ENCODE measurements around the gene CNTN4. TPM values are rescaled to one million over a fixed set of nuclear protein-coding genes. Genes with fewer than 3 reads are reported as not detected.

CNTN4 gene
- polyA plus RNA-seq, 1 experiment = not detected

DNA sequence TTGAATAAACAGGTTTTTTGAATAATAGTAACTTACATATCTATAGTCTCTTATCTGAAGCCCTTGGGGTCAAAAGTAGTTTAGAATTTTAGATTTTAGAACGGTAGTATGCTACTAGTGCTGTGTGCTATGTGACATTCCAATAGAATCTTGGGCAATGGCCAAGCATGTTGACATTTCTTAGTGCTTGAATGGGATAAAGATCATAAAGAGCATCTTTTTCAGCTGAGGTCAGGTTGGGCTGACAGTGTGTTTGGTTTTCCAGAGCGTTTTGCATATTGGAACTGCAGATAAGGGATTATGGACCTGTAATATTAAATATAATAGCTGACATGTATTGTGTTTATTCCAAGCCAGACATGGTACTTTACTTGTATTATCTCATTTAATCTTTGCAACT is 32.1 kb downstream of the CNTN4 start:
- DNase-seq (ENCODE audit: low read depth) = no peak
- ChIA-PET POLR2A (no interaction called here), CTCF (no interaction called here)
- no peaks in the 10 kb centered on the region for H3K36me3 ChIP-seq (ENCODE audit: control insufficient read depth, insufficient read depth, low read length)
- H3K4me3 ChIP-seq (ENCODE audit: low read depth, low read length) = no peak overlapping the region
- no peaks in the 10 kb centered on the region for H3K27me3 ChIP-seq (ENCODE audit: control insufficient read depth, insufficient read depth, low read length)
- TF ChIP-seq, protein P1, sequence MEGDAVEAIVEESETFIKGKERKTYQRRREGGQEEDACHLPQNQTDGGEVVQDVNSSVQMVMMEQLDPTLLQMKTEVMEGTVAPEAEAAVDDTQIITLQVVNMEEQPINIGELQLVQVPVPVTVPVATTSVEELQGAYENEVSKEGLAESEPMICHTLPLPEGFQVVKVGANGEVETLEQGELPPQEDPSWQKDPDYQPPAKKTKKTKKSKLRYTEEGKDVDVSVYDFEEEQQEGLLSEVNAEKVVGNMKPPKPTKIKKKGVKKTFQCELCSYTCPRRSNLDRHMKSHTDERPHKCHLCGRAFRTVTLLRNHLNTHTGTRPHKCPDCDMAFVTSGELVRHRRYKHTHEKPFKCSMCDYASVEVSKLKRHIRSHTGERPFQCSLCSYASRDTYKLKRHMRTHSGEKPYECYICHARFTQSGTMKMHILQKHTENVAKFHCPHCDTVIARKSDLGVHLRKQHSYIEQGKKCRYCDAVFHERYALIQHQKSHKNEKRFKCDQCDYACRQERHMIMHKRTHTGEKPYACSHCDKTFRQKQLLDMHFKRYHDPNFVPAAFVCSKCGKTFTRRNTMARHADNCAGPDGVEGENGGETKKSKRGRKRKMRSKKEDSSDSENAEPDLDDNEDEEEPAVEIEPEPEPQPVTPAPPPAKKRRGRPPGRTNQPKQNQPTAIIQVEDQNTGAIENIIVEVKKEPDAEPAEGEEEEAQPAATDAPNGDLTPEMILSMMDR (IDR thresholded peaks at IDR 0.05; ENCODE audit: insufficient read depth, low read depth, low read length) = no peak

DNA sequence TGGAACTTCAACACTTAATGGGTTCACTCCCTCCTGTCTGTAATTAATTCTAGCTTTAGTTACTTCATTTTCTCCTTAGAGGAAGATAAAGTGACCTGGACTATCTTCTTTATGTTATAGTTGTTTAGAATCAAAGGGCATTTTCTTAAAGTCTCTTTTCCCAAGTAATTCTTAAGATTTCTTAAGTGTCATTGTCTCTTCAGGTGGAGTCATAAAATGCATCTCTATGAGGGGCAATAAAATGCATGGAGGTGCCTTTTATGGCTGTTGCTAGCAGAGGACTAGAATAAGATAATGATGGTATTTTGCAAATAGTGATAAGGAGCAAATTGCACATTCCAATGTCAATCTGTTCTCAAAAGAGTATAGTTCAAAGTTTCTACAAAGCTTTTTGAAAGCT is 34.5 kb downstream of the CNTN4 start:
- ChIA-PET CTCF (no interaction called here), POLR2A (no interaction called here)
- H3K27me3 ChIP-seq (ENCODE audit: control insufficient read depth, insufficient read depth, low read length) = no peaks in the 10 kb centered on the region
- TF ChIP-seq, protein P1 (IDR thresholded peaks at IDR 0.05; ENCODE audit: insufficient read depth, low read depth, low read length) = no peak
- no peaks in the 10 kb centered on the region for H3K36me3 ChIP-seq (ENCODE audit: control insufficient read depth, insufficient read depth, low read length)
- no peak overlapping the region for H3K4me3 ChIP-seq (ENCODE audit: low read depth, low read length)
- no peak for DNase-seq (ENCODE audit: low read depth)

DNA sequence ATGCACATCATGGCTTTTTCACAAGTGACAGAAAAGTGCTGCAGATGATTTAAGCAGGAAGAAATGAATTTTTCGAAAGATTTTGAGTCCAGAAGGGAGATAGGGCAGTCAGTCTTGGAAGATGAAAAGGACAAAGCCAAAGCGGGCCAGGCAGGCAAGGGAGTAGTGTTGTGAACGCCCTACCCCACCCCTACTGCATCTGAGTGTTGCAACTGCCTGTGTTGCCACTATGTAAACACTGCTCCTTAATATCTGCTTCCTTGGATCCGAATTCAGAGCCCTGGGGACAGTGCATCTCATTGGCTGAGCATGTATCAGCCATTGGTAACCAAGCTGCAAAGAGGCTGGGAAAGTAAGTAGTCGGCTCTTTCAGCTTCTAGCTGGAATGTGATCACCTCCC is 39.0 kb downstream of the CNTN4 start:
- POLR2A ChIA-PET = no interaction called here
- CTCF ChIA-PET = no interaction called here
- Histone ChIP-seq H3K4me3 (ENCODE audit: low read depth, low read length) (no peak overlapping the region), H3K36me3 (ENCODE audit: control insufficient read depth, insufficient read depth, low read length) (no peaks in the 10 kb centered on the region), H3K27me3 (ENCODE audit: control insufficient read depth, insufficient read depth, low read length) (no peaks in the 10 kb centered on the region)
- TF ChIP-seq, protein P1 (IDR thresholded peaks at IDR 0.05; ENCODE audit: insufficient read depth, low read depth, low read length) = no peak
- no peak for DNase-seq (ENCODE audit: low read depth)

DNA sequence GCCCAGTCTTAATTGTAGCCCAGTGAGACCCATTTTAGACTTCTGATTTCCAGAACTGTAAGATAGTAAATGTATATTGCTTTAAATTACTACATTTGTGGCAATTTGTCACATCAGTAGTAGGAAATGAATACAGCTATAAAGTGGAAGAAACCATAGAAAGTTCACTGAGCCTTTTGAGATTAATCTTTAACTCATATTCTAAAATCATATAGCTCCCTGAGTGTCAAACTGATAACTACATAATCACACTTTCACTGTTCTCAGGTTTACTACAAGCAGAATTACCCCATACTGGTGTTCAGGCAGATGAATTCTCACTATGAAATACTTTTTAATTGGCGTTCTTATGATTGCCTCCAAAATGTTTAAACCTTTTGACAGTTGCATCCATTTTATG is 42.8 kb downstream of the CNTN4 start:
- TF ChIP-seq, protein P1 (IDR thresholded peaks at IDR 0.05; ENCODE audit: insufficient read depth, low read depth, low read length) = no peak
- POLR2A ChIA-PET = no interaction called here

DNA sequence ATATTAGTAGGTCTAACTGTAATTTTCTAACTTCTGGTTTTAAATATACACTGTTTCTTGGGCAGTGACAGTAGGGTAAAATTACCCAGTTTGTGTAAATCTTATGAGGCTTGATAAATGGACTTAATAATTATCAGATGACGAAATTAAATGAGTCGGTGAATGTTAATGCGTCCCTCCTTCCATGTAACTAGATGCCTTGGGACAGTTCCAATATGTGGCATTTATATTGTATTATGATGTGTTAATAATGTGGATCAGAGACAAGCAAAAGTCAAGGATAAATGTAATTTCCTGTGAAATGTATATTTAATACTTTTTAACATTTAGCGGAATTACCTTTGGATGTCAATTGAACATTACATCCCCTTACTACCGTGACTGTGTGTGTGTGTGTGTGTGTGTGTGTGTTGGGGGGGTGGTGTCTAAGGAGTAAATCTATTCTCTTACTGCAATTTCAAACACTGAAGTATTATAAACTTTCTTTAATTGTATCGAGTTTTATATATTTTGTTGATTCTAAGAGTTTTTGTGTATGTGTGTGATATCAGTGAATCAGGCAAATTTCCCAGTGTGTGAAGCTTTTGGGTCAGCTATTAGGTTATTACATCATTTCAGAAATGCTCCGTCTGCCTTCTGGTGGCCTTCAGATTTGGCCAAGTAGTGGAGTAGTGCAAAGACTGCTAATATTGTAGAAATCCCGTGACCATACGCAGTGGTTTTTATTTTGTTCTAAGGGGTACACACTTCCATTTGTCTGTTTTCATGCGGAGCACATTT is 50.1 kb downstream of the CNTN4 start:
- H3K36me3 ChIP-seq (ENCODE audit: control insufficient read depth, insufficient read depth, low read length) = no peaks in the 10 kb centered on the region
- no peak for DNase-seq (ENCODE audit: low read depth)
- no peak overlapping the region for H3K4me3 ChIP-seq (ENCODE audit: low read depth, low read length)
- ChIA-PET CTCF (no interaction called here), POLR2A (no interaction called here)
- TF ChIP-seq, protein P1 (IDR thresholded peaks at IDR 0.05; ENCODE audit: insufficient read depth, low read depth, low read length) = no peak
- no peaks in the 10 kb centered on the region for H3K27me3 ChIP-seq (ENCODE audit: control insufficient read depth, insufficient read depth, low read length)

More for the DNA sequence above, 42.8 kb downstream of the CNTN4 start:
- CTCF ChIA-PET = interaction anchor here (1.2 kb wide), 1 partner anchor 18 kb away, joined by 3 read pairs; no protein-coding TSS in a partner anchor
- no peak for DNase-seq (ENCODE audit: low read depth)
- Histone ChIP-seq H3K36me3 (ENCODE audit: control insufficient read depth, insufficient read depth, low read length) (no peaks in the 10 kb centered on the region), H3K27me3 (ENCODE audit: control insufficient read depth, insufficient read depth, low read length) (no peaks in the 10 kb centered on the region), H3K4me3 (ENCODE audit: low read depth, low read length) (no peak overlapping the region)

Measured in BJ (cell line).